ENCODE data around the gene SEPTIN8.

The SEPTIN8 gene

GRCh38 chr5:132764671-132765238 lies 12.3 kb downstream of the SEPTIN8 start:
- DNase-seq (ENCODE audit: low read depth): no peak
- H3K4me3 ChIP-seq (ENCODE audit: low read length): no peak overlapping the region
- no peak for TF ChIP-seq CTCF (conservative IDR thresholded peaks at IDR 0.05; ENCODE audit: low read length)

GRCh38 chr5:132764051-132764450 lies 13.0 kb downstream of the SEPTIN8 start:
- TF ChIP-seq CTCF (conservative IDR thresholded peaks at IDR 0.05; ENCODE audit: low read length): no peak
- no peak overlapping the region for H3K4me3 ChIP-seq (ENCODE audit: low read length)
- DNase-seq (ENCODE audit: low read depth): no peak

- H3K4me3 ChIP-seq (ENCODE audit: low read length): no peak overlapping the region
- no peak for TF ChIP-seq CTCF (conservative IDR thresholded peaks at IDR 0.05; ENCODE audit: low read length)
- DNase-seq (ENCODE audit: low read depth): no peak
Measured at GRCh38 chr5:132763181-132764036, 13.6 kb downstream of the SEPTIN8 start.

- DNase-seq (ENCODE audit: low read depth): no peak
- no peak for TF ChIP-seq CTCF (conservative IDR thresholded peaks at IDR 0.05; ENCODE audit: low read length)
- no peak overlapping the region for H3K4me3 ChIP-seq (ENCODE audit: low read length)
Measured at GRCh38 chr5:132762246-132763000, 14.6 kb downstream of the SEPTIN8 start.

- DNase-seq (ENCODE audit: low read depth): no peak
- H3K4me3 ChIP-seq (ENCODE audit: low read length): no peak overlapping the region
- TF ChIP-seq CTCF (conservative IDR thresholded peaks at IDR 0.05; ENCODE audit: low read length): no peak
Measured at GRCh38 chr5:132761321-132762240, 15.5 kb downstream of the SEPTIN8 start.

- no peak for TF ChIP-seq CTCF (conservative IDR thresholded peaks at IDR 0.05; ENCODE audit: low read length)
- no peak for DNase-seq (ENCODE audit: low read depth)
- H3K4me3 ChIP-seq (ENCODE audit: low read length): no peak overlapping the region
Measured at GRCh38 chr5:132760601-132761317, 16.3 kb downstream of the SEPTIN8 start.
